IMR-90 (cell line): ENCODE results near the gene SEBOX.

Experiments
- BHLHE40 ChIP-seq: fragments of 150-350 bp; IDR thresholded peaks from 2 replicates; pipeline ENCODE4 v1.6.1; 2016; ENCODE audit warnings: mild to moderate bottlenecking, low read depth, low read length
- CEBPB ChIP-seq: IDR thresholded peaks from 2 replicates; pipeline ENCODE4 v1.6.1; 2012; ENCODE audit warnings: low read depth, low read length, improper control_type of control experiment
- CHD1 ChIP-seq: IDR thresholded peaks from 2 replicates; pipeline ENCODE4 v1.6.1; 2012; ENCODE audit warnings: low read depth, low read length, improper control_type of control experiment
- FOS ChIP-seq: fragments of 150-350 bp; IDR thresholded peaks from 2 replicates; pipeline ENCODE4 v1.6.1; 2016; ENCODE audit warnings: low read depth, low read length
- MAFK ChIP-seq: IDR thresholded peaks from 2 replicates; pipeline ENCODE4 v1.6.1; 2012; ENCODE audit warnings: low read depth, low read length, improper control_type of control experiment
- MAZ ChIP-seq: IDR thresholded peaks from 2 replicates; pipeline ENCODE4 v1.6.1; 2012; ENCODE audit warnings: low read depth, mild to moderate bottlenecking, low read length, improper control_type of control experiment, moderate library complexity, borderline replicate concordance
- MXI1 ChIP-seq: IDR thresholded peaks from 2 replicates; pipeline ENCODE4 v1.6.1; 2012; ENCODE audit warnings: low read depth, mild to moderate bottlenecking, low read length, moderate library complexity, borderline replicate concordance
- POLR2A ChIP-seq: IDR thresholded peaks from 2 replicates; pipeline ENCODE4 v1.6.1; 2012; ENCODE audit warnings: mild to moderate bottlenecking, low read depth, low read length
- RAD21 ChIP-seq: IDR thresholded peaks from 2 replicates; pipeline ENCODE4 v1.6.1; 2012; ENCODE audit warnings: low read length, improper control_type of control experiment
- RCOR1 ChIP-seq: IDR thresholded peaks from 2 replicates; pipeline ENCODE4 v1.6.1; 2012; ENCODE audit warnings: mild to moderate bottlenecking, low read length, improper control_type of control experiment; ENCODE audit not compliant: insufficient replicate concordance
- RFX5 ChIP-seq: IDR thresholded peaks from 2 replicates; pipeline ENCODE4 v1.8.0; 2012; ENCODE audit warnings: low read depth, mild to moderate bottlenecking, low read length, moderate library complexity
- SMC3 ChIP-seq: fragments of 150-350 bp; IDR thresholded peaks from 2 replicates; pipeline ENCODE4 v1.6.1; 2016; ENCODE audit warnings: low read depth, mild to moderate bottlenecking, antibody characterized with exemption, low read length, moderate library complexity
- TF ChIP-seq, protein P1 (sequence below): conservative IDR thresholded peaks from 2 replicates; pipeline ENCODE4 v1.5.1; 2012; ENCODE audit warnings: mild to moderate bottlenecking, low read depth, low read length, improper control_type of control experiment
- TF ChIP-seq, protein P2 (sequence below): fragments of 150-350 bp; IDR thresholded peaks from 2 replicates; pipeline ENCODE4 v1.6.1; 2017; ENCODE audit warnings: mild to moderate bottlenecking, antibody characterized with exemption, low read length, low read depth

DNA sequence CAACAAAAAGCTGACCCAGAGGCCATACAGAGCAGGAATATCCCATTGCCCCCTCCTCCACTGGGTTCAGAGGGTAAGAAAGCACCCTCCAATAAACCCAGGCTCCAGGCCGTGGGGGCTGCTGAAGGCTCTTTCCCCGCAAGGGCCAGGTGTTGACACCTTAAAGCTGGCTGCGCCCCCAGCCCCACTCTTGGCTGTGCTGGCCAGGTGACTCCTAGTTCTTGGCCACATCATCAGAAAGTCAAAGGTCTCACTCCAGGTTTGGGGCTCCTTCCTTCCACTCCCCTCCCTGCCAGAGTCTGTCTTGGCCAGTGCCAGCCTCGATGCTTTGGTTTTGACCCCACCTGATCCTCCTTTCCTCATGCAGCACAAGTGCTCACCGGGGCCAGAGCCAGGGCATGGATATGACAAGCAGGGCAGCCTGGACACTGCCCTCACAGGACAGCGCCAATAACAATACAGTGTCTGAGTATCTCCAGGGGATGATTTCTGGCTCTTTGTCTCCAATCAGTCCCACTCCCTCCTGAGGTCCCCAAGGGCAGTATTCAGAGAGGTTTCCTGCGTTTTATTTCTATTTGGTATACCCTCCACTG, 32.8 kb upstream of the SEBOX start:
- no peak for TF ChIP-seq POLR2A
- no peak for TF ChIP-seq RFX5
- TF ChIP-seq, protein P1, sequence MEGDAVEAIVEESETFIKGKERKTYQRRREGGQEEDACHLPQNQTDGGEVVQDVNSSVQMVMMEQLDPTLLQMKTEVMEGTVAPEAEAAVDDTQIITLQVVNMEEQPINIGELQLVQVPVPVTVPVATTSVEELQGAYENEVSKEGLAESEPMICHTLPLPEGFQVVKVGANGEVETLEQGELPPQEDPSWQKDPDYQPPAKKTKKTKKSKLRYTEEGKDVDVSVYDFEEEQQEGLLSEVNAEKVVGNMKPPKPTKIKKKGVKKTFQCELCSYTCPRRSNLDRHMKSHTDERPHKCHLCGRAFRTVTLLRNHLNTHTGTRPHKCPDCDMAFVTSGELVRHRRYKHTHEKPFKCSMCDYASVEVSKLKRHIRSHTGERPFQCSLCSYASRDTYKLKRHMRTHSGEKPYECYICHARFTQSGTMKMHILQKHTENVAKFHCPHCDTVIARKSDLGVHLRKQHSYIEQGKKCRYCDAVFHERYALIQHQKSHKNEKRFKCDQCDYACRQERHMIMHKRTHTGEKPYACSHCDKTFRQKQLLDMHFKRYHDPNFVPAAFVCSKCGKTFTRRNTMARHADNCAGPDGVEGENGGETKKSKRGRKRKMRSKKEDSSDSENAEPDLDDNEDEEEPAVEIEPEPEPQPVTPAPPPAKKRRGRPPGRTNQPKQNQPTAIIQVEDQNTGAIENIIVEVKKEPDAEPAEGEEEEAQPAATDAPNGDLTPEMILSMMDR, result no peak
- TF ChIP-seq MXI1, result no peak
- TF ChIP-seq BHLHE40, result no peak
- TF ChIP-seq CEBPB, result no peak
- TF ChIP-seq SMC3, result no peak
- TF ChIP-seq, protein P2, sequence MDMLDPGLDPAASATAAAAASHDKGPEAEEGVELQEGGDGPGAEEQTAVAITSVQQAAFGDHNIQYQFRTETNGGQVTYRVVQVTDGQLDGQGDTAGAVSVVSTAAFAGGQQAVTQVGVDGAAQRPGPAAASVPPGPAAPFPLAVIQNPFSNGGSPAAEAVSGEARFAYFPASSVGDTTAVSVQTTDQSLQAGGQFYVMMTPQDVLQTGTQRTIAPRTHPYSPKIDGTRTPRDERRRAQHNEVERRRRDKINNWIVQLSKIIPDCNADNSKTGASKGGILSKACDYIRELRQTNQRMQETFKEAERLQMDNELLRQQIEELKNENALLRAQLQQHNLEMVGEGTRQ, result no peak
- TF ChIP-seq MAZ, result no peak
- TF ChIP-seq FOS, result no peak
- no peak for TF ChIP-seq CHD1
- no peak for TF ChIP-seq RAD21
- TF ChIP-seq MAFK, result no peak
- TF ChIP-seq RCOR1, result no peak
